Stimulated activated CD4-positive, alpha-beta T cell treated with anti-CD3 and anti-CD28 coated beads, Interleukin-2, amount 100 ng/mL, for 24 hours (primary cell): ENCODE data around the gene STAMBPL1.
"Not testable (repeated sequence)": the region's sequence is repeated elsewhere in the genome, so short reads cannot be mapped to it uniquely, and the experiment has no call there.

Experiments used
- DNase-seq, 2 donors: peaks; one replicate each; pipeline ENCODE4 v3.0.0-alpha.2; 2020

STAMBPL1 gene

DNA sequence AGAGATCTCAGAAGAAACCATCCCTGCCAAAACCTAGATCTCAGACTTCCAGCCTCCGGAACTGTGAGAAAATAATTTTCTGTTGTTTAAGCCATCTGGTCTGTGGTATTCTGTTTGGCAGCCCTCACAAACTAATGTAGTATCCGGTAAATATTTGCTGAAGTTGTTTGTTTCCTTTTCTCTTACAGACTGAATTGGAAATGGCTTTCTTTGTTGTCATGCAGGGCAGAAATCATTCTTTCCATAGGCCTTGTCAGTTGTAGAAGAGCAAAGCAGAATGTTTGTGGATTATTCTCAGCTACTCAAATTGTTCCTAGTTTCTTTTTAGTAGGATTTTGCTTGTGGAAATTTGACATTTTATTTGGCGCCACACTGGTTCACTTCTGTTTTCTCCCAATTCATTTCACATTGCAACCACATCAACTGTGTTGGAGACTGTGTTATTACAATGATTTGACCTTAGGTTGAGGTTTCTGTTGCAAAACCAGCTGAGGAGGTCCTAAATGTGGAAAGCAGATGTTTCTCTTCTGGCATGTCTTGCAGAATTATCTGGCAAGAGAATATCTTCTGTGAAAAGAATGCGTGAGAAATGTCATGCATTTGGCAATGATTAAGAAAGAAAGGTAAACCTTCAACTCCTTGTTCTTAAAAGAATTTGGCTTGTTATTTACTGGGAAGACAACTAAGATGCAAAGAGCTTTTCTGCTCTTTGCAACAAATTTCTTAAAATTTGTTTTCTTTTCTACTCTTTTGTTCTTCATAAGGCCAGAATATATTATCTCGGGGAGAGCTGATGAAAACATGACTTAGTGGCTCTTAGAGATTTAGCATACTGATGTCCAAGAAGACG is 46.7 kb downstream of the STAMBPL1 start:
- DNase-seq = no peak

- no peak for DNase-seq
Observed at GRCh38 chr10:88927416-88927690, 47.3 kb downstream of the STAMBPL1 start.

- DNase-seq = no peak
Observed at GRCh38 chr10:88928254-88928653, 48.2 kb downstream of the STAMBPL1 start.

GRCh38 chr10:88931548-88931947 is 51.5 kb downstream of the STAMBPL1 start:
- no peak for DNase-seq

GRCh38 chr10:88932029-88932428 is 52.0 kb downstream of the STAMBPL1 start:
- not testable (repeated sequence) for DNase-seq

GRCh38 chr10:88932539-88933256 is 52.7 kb downstream of the STAMBPL1 start:
- peak; percentile 29 to 32 for DNase-seq

- DNase-seq = no peak
Observed at GRCh38 chr10:88933564-88933963, 53.5 kb downstream of the STAMBPL1 start.

- DNase-seq = peak; percentile 75 to 77
Observed at GRCh38 chr10:88934900-88935672, 55.0 kb downstream of the STAMBPL1 start.

- no peak for DNase-seq
Observed at GRCh38 chr10:88936656-88937055, 56.6 kb downstream of the STAMBPL1 start.

- DNase-seq = no peak
Observed at GRCh38 chr10:88938039-88938438, 58.0 kb downstream of the STAMBPL1 start.

- no peak for DNase-seq
Observed at GRCh38 chr10:88938938-88939337, 58.9 kb downstream of the STAMBPL1 start.

DNA sequence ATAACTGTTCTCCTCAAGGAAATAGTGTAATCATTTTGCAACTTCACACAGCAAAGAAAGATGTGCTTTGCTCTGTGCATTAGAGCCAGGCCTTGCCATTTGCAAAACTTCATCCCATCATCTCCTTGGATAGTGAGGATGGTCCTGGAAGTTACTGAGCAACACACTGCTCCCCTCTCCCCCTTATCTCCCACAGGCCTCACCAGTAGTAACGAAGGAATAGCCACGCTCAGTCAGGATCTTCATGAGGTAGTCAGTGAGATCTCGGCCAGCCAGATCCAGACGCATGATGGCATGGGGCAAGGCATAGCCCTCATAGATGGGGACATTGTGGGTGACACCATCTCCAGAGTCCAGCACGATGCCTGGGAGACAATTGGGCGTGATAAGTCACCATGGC is 61.0 kb downstream of the STAMBPL1 start:
- DNase-seq = no peak

DNA sequence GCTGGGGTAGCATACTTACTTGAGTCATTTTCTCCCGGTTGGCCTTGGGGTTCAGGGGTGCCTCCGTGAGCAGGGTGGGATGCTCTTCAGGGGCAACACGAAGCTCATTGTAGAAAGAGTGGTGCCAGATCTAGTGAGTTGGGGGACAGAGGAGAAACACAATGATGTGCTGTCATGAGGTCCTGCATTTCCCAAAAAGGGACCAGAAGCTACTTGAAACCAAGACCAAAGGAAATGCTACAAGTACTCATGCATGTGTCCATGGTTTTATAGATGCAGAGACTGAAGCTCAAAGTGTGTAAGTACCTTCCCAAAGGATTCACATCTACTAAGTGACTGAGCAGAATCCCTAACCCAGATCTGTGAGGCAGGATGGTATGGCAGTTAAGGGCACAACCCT is 63.7 kb downstream of the STAMBPL1 start:
- DNase-seq = no peak

DNA sequence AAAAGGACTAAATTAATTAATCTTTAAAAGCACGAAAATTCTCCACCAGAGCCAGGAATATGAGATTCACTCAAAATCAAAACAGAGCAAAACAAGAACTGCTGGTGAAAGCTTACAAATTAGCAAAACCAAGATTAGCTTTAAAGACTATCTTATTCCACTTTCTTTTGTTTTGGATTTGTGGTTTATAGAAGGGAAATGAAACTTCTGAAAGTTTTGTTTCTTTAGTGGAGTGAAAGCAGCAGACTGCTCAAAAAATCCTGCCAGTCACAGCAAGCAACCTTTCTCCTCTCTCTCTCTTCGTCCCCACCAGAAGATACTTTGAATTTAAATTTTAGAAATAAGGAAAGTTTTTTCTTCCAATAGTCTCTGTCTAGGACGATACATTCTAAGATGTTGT is 64.8 kb downstream of the STAMBPL1 start:
- no peak for DNase-seq

DNA sequence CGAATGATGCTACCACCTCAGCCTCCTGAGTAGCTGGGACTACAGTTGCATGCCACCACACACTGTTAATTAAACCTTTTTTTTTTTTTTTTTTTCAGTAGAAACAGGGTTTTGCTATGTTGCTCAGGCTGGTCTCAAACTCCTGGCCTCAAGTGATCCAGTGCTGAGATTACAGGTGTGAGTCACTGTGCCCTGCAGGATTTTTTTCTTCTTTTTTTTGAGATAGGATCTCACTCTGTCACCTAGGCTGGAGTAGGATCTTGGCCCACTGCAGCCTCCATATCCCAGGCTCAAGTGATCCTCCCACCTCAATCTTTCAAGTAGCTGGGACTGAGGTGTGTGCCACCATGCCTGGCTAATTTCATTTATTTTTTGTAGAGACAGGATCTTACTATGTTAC is 66.2 kb downstream of the STAMBPL1 start:
- DNase-seq = no peak

- DNase-seq = no peak
Observed at GRCh38 chr10:88946965-88947590, 67.0 kb downstream of the STAMBPL1 start.

- DNase-seq = no peak
Observed at GRCh38 chr10:88949051-88949450, 69.0 kb downstream of the STAMBPL1 start.

- no peak for DNase-seq
Observed at GRCh38 chr10:88949912-88950837, 70.1 kb downstream of the STAMBPL1 start.

DNA sequence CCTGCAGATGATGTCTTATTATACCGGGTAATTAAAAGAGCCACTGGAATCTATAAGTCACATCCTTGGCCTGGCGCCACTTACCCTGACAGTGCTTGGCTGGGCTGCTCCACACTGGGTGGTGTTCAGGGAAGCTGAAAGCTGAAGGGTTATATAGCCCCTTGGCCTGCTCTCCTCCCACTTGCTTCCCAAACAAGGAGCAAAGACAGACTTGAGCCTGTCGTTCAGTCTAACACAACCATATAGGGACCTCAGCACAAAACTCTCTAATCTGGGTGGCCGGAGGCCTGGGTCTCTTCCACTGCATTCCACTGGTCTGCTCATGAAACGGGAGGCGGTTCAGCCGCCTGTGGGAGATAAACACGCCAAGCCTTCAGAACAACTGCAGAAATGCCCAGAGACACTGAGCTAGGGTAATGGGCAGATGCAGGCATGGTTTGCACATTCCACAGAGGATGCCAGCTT is 72.6 kb downstream of the STAMBPL1 start, which contains the start of gene ACTA2:
Gene ACTA2 (minus strand): TSS at position 127 of the 465 bp plus-strand sequence. CDS start 3,843 bp downstream, outside the sequence.
- DNase-seq = no peak

GRCh38 chr10:88953662-88954061 is 73.6 kb downstream of the STAMBPL1 start:
- no peak for DNase-seq

DNA sequence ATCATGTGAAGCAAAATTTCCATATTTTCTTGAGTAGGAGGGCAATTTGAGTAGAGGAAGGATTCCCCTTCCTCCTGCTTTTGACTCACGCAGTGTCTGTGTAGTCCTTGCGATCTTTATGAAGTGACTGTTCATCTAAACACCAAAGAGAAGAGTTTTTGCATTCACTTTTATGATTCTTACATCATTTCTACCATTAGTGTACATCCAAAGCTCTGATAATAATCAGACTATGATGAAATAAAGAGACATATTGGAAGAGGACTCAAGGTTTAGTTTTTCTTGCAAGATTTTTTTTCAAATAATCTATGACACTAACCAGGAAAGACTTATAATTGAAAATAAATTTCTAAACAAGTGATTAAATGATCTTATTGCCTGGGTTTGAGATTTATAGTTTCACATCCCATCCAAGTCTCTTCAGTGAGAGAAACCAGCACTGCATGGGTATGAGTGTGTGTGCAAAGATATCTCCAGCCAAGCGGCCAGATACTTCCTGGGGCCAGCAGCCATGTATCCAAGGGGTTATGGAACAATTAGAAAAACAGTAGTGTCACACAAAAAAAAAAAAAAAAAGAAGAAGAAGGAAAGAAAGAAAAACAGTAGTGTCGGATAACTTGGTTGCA is 74.5 kb downstream of the STAMBPL1 start:
- no peak for DNase-seq
